SH-SY5Y (cell line): Measurements from ENCODE around the gene CAPRIN2.

Source experiments
- GATA2 ChIP-seq: IDR thresholded peaks from 2 replicates; pipeline ENCODE4 v1.6.1; 2011; ENCODE audit warnings: mild to moderate bottlenecking, low read depth, low read length
- GATA3 ChIP-seq: IDR thresholded peaks from 2 replicates; pipeline ENCODE4 v1.6.1; 2011; ENCODE audit warnings: low read depth, mild to moderate bottlenecking, low read length, moderate library complexity

DNA sequence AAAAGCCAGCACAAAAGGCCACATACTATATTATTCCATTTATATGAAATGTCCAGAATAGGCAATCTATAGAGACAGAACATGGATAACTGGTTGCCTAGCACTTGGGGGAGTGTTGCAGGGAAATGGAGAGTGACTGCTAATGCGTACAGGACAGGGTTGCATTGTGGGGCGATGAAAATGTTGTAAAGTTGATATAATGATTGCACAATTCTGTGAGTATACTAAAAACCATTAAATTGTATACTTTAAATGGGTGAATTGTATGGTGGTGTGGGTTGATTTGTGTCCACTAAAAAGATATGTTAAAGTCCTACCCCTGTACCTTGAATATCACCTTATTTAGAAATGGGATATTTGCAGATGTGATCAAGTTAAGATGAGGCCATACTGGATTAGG lies 7.0 kb upstream of the CAPRIN2 start:
- TF ChIP-seq GATA2 (no peak), GATA3 (no peak)
